Hindlimb muscle (tissue), 1 donor: ENCODE results near the gene AKR1A1. TPM values are rescaled to one million over a fixed set of nuclear protein-coding genes. Genes with fewer than 3 reads are reported as not detected.

Source experiments
- polyA plus RNA-seq: library from polyadenylated mRNA; unstranded; fragments of 120-200 nt; gene quantifications from one replicate; pipeline ENCODE4 v1.2.1, GENCODE V29; 2013; ENCODE audit not compliant: insufficient read length

The AKR1A1 gene
- polyA plus RNA-seq, 1 donor: 77.2 TPM

Other genes starting within 250 kb of the AKR1A1 start
- 1.8 TPM for gene HPDL, start 223.9 kb upstream of the AKR1A1 start, polyA plus RNA-seq
- gene TOE1, start 210.7 kb upstream of the AKR1A1 start, polyA plus RNA-seq: 7.1 TPM
- gene MUTYH, start 210.4 kb upstream of the AKR1A1 start, polyA plus RNA-seq: 16.0 TPM
- gene TESK2, start 59.7 kb upstream of the AKR1A1 start, polyA plus RNA-seq: 2.1 TPM
- 1.0 TPM for gene CCDC163, start 50.8 kb upstream of the AKR1A1 start, polyA plus RNA-seq
- gene MMACHC, start 50.5 kb upstream of the AKR1A1 start, polyA plus RNA-seq: 8.7 TPM
- 129 TPM for gene PRDX1, start 28.9 kb upstream of the AKR1A1 start, polyA plus RNA-seq
- 139 TPM for gene NASP, start 33.2 kb downstream of the AKR1A1 start, polyA plus RNA-seq
- gene CCDC17, start 73.2 kb downstream of the AKR1A1 start, polyA plus RNA-seq: 1.8 TPM
- 66.9 TPM for gene GPBP1L1, start 135.7 kb downstream of the AKR1A1 start, polyA plus RNA-seq
- gene TMEM69, start 137.4 kb downstream of the AKR1A1 start, polyA plus RNA-seq: 30.4 TPM
- 18.8 TPM for gene IPP, start 199.8 kb downstream of the AKR1A1 start, polyA plus RNA-seq